Tibial nerve (tissue), 4 donors: ENCODE measurements around the gene RNPEPL1. TPM values are rescaled to one million over a fixed set of nuclear protein-coding genes. Genes with fewer than 3 reads are reported as not detected.
A peak's percentile ranks its signal among the peaks of the same experiment; 100 is the strongest.

Experiments
- DNase-seq, 2 donors: peaks; one replicate each; pipeline ENCODE4 v3.0.0-alpha.2; 2019; ENCODE audit warnings: low spot score in 2 of 2
- H3K27ac ChIP-seq, 4 donors: fragments of 200-600 bp; sonication (generic) in 3 of 4; one replicate each; pipeline ENCODE4 v1.5.1; 2017 to 2019; ENCODE audit warnings: mild to moderate bottlenecking in 1 of 4
- H3K27me3 ChIP-seq, 2 donors: fragments of 200-600 bp; sonication (generic) in 1 of 2; one replicate each; pipeline versions ENCODE4 v1.5.1 to v1.6.0; 2017 to 2019
- H3K36me3 ChIP-seq, 3 donors: fragments of 200-600 bp; sonication (generic); one replicate each; pipeline ENCODE4 v1.5.1; 2018 to 2019
- H3K4me1 ChIP-seq, 4 donors: fragments of 200-600 bp; sonication (generic) in 3 of 4; one replicate each; pipeline ENCODE4 v1.5.1; 2017 to 2019
- H3K4me3 ChIP-seq, 4 donors: fragments of 200-600 bp; sonication (generic) in 3 of 4; one replicate each; pipeline ENCODE4 v1.5.1; 2017 to 2019; ENCODE audit warnings: mild to moderate bottlenecking in 1 of 4, moderate library complexity in 1 of 4
- H3K9me3 ChIP-seq, 4 donors: fragments of 200-600 bp; sonication (generic) in 3 of 4; one replicate each; pipeline ENCODE4 v1.5.1; 2017 to 2019
- EP300 ChIP-seq, 2 donors: sonication (generic); formaldehyde crosslinking; IDR thresholded peaks; one replicate each; pipeline ENCODE4 v1.6.1; 2017; ENCODE audit warnings: antibody characterized with exemption in 2 of 2, mild to moderate bottlenecking in 1 of 2
- POLR2A ChIP-seq, 2 donors: fragments of 450-650 bp; IDR thresholded peaks; one replicate each; pipeline ENCODE4 v1.6.1; 2017; ENCODE audit warnings: antibody characterized with exemption in 2 of 2, mild to moderate bottlenecking in 2 of 2, moderate library complexity in 2 of 2
- WGBS, 2 donors: methylation state at CpG; one replicate each; pipeline ENCODE4 v1.1.5; 2018; 5-methylcytosine and 5-hydroxymethylcytosine counted together
- total RNA-seq, 4 donors: library from RNA; depleted of rRNA; stranded (reverse); fragments of >200 nt; gene quantifications; one replicate each; pipeline ENCODE4 v1.1.0, GENCODE V29; 2016
- TF ChIP-seq, protein P1 (sequence below), 5 experiments: fragments of 200-600 bp in 3 of 5; fragments of 450-650 bp in 2 of 5; sonication (generic) in 3 of 5; IDR thresholded peaks; one replicate each; pipeline ENCODE4 v1.5.1; 2016 to 2019; ENCODE audit warnings: antibody characterized with exemption in 5 of 5, mild to moderate bottlenecking in 3 of 5, moderate library complexity in 2 of 5

RNPEPL1 gene
- total RNA-seq, 4 donors from 2014 or later: 55.3 to 90.6 (median 64.0) TPM

DNA sequence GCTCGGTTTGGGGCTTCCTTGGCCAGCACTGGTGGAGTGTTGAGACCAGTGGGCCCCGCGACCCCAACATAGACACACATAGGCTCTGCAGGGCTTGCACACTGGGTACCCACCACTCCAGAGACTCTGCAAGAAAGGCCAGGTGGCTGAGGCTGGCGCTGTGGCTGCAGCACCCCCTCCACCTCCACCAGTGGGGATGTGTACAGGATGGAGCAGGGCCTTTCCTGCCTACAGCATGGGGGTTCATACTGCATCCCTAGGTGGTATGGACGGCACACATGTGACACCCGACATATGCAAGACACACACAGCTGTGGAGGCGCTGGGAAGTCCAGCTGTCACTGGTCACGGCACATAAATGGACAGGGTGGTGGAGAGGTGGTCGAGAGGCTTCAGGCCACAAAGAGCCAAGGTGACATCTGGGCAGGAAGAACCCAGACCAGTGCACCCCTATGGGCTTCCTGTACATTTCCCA lies 1.3 kb downstream of the RNPEPL1 start:
- TF ChIP-seq, protein P1, sequence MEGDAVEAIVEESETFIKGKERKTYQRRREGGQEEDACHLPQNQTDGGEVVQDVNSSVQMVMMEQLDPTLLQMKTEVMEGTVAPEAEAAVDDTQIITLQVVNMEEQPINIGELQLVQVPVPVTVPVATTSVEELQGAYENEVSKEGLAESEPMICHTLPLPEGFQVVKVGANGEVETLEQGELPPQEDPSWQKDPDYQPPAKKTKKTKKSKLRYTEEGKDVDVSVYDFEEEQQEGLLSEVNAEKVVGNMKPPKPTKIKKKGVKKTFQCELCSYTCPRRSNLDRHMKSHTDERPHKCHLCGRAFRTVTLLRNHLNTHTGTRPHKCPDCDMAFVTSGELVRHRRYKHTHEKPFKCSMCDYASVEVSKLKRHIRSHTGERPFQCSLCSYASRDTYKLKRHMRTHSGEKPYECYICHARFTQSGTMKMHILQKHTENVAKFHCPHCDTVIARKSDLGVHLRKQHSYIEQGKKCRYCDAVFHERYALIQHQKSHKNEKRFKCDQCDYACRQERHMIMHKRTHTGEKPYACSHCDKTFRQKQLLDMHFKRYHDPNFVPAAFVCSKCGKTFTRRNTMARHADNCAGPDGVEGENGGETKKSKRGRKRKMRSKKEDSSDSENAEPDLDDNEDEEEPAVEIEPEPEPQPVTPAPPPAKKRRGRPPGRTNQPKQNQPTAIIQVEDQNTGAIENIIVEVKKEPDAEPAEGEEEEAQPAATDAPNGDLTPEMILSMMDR (IDR thresholded peaks at IDR 0.05): no peak
- TF ChIP-seq POLR2A (IDR thresholded peaks at IDR 0.05) (no peak), EP300 (IDR thresholded peaks at IDR 0.05) (no peak)
- WGBS, 2 donors: 78 to 79% methylated on average over 8 to 9 of the region's 9 CpGs
- H3K27ac ChIP-seq: peak overlapping the region in 3 of 4 donors; percentile 78 to 90 (median 80)
- peaks cover 0 to 44% (median 0%) of the 10 kb centered on the region in 3 donors for H3K36me3 ChIP-seq
- peaks cover 5 to 75% (median 43%) of the 10 kb centered on the region in 4 donors for H3K4me1 ChIP-seq
- no peaks in the 10 kb centered on the region for H3K9me3 ChIP-seq
- peak overlapping the region; percentile 66 to 93 (median 80) for H3K4me3 ChIP-seq
- DNase-seq: no peak
- no peaks in the 10 kb centered on the region for H3K27me3 ChIP-seq

DNA sequence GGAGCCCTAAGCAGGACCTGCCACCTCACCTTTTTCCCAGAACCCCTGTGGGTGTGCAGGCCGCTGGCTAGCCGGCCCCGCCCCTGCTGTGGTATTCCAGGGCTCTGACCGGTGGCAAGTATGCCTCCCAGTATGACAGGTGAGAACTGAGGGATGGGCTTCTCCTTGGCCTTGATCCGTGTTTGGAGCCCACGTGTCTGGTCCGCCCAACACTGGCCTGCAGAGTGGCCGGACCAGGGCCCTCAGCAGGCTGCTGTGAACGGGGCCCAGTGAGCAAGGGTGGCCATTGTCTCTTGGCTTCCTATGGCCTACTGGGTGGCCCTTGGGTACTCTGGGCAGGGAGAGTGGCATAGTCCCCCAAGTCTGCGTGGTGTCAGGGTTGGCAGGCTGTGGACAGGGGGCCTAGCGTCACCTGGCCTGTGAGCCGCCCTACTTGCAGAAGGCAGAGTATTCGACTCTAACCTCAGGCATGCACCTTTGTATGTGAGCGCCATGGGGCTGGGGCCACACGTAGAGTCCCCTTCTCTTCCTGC lies 1.8 kb downstream of the RNPEPL1 start:
- WGBS, 2 donors: 92 to 93% methylated on average over 11 to 15 of the region's 15 CpGs
- Histone ChIP-seq H3K4me1 (peaks cover 5 to 70% (median 40%) of the 10 kb centered on the region in 4 donors), H3K27me3 (no peaks in the 10 kb centered on the region), H3K4me3 (peak overlapping the region in 1 of 4 donors; percentile 93), H3K9me3 (no peaks in the 10 kb centered on the region), H3K36me3 (peaks cover 0 to 49% (median under 1%) of the 10 kb centered on the region in 3 donors), H3K27ac (peak overlapping the region in 1 of 4 donors; percentile 90)
- DNase-seq: peak in 1 of 2 donors; percentile 10
- no peak for TF ChIP-seq EP300 (IDR thresholded peaks at IDR 0.05)
- TF ChIP-seq, protein P1 (IDR thresholded peaks at IDR 0.05): no peak
- TF ChIP-seq POLR2A (IDR thresholded peaks at IDR 0.05): no peak

DNA sequence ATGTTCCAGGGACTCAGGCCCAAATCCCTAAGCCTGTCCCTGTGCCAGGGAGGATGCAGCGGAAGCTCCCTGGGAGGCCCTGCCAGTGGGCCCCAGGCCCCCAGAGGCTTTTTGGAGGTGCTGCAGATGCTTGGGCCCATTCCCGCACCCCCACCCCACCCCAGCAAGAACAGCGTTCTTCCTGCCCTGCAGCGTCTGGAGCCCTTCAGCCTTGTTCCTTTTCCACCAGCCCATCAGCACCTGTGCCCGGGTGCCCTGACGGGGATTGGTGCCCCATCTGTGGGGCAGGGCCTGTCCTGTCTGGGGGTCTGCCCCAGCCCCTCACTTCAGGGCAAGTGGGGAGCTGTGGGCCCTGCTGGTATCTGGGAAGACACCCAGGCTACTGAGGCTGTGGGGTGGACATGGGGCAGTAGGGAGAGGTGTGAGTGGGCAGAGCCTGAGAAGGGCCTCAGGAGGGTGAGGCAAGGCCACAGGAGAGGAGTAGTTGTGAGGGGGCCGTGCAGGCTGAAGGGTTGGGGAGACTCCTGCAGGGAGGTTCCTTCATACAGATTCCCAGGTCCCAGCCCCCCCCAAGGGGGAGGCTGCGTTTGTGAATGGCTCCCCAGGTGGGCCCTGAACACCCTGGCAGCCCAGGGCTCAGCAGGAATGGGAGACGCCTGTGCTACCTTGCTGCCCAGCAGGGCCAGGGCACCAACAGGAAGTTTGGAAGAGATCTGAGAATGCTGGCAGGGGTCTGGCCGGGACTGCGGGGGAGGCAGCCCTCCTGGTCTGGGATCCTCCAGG lies 2.4 kb downstream of the RNPEPL1 start:
- H3K9me3 ChIP-seq: no peaks in the 10 kb centered on the region
- H3K4me3 ChIP-seq: no peak overlapping the region
- H3K27me3 ChIP-seq: no peaks in the 10 kb centered on the region
- WGBS, 2 donors: 81 to 84% methylated on average over 7 to 11 of the region's 11 CpGs
- peak overlapping the region in 2 of 4 donors; percentile 34 to 90 for H3K27ac ChIP-seq
- peak in 1 of 2 donors; percentile 10 for DNase-seq
- peaks cover 5 to 64% (median 35%) of the 10 kb centered on the region in 4 donors for H3K4me1 ChIP-seq
- H3K36me3 ChIP-seq: peaks cover 0 to 55% (median 6%) of the 10 kb centered on the region in 3 donors
- TF ChIP-seq EP300 (IDR thresholded peaks at IDR 0.05): no peak
- TF ChIP-seq POLR2A (IDR thresholded peaks at IDR 0.05): no peak
- TF ChIP-seq, protein P1 (IDR thresholded peaks at IDR 0.05): no peak

DNA sequence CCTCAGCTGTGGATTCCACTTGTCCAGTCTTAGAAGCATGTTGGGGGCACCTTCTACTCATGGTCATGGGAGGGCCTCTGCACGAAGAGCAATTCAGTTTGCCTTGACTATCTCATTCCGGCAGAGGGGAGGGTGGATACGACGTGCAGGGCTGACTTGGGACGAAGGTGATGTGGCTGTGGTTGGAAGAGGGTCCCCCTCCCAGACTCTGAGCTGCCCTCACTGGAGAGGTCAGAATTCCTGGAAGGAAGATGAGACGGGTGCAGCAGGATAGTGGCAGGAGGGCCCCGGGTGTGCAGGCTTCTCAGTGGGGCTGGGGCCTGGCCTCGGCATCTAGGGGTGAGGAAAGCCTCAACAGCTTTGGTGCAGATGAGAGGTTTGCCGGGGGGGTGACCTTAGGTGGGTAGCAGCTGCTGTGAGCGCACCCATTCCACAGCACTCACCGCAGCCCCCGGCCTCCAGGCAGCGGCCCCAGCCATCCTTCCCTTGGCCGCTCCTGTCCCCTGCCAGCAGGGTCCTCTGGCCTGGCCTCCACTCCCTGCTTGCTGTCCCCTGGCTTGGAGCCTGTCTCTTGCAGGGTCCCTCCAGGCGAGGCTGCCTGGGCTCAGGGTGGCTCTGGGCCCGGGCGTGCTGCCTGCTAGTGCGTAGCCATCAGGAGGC lies 3.2 kb downstream of the RNPEPL1 start:
- Histone ChIP-seq H3K27me3 (no peaks in the 10 kb centered on the region), H3K4me3 (no peak overlapping the region), H3K27ac (peak overlapping the region in 1 of 4 donors; percentile 34), H3K9me3 (no peaks in the 10 kb centered on the region), H3K36me3 (peaks cover 0 to 63% (median 12%) of the 10 kb centered on the region in 3 donors), H3K4me1 (peaks cover 5 to 57% (median 30%) of the 10 kb centered on the region in 4 donors)
- 83 to 86% methylated on average over 16 to 18 of the region's 18 CpGs for WGBS, 2 donors
- no peak for TF ChIP-seq EP300 (IDR thresholded peaks at IDR 0.05)
- TF ChIP-seq, protein P1 (IDR thresholded peaks at IDR 0.05): no peak
- no peak for TF ChIP-seq POLR2A (IDR thresholded peaks at IDR 0.05)
- DNase-seq: peak in 1 of 2 donors; percentile 8
